Suprapubic skin (tissue), 4 donors: ENCODE measurements around the gene DCST2.

ENCODE experiments used
- CTCF ChIP-seq, 2 donors: fragments of 200-600 bp in 1 of 2; fragments of 450-650 bp in 1 of 2; sonication (generic) in 1 of 2; IDR thresholded peaks; one replicate each; pipeline ENCODE4 v1.5.1; 2016 to 2019; ENCODE audit warnings: antibody characterized with exemption in 2 of 2, mild to moderate bottlenecking in 1 of 2, moderate library complexity in 1 of 2
- EP300 ChIP-seq: sonication (generic); formaldehyde crosslinking; IDR thresholded peaks from one replicate; pipeline ENCODE4 v1.6.1; 2017; ENCODE audit warnings: antibody characterized with exemption
- POLR2A ChIP-seq, 2 donors: fragments of 450-650 bp; IDR thresholded peaks; one replicate each; pipeline ENCODE4 v1.6.1; 2017; ENCODE audit warnings: antibody characterized with exemption in 2 of 2, mild to moderate bottlenecking in 2 of 2, moderate library complexity in 2 of 2
- POLR2AphosphoS5 ChIP-seq, 3 donors: sonication (generic); formaldehyde crosslinking; IDR thresholded peaks; one replicate each; pipeline ENCODE4 v1.6.1; 2017; ENCODE audit warnings: antibody characterized with exemption in 3 of 3

- TF ChIP-seq CTCF (IDR thresholded peaks at IDR 0.05) (no peak), POLR2AphosphoS5 (IDR thresholded peaks at IDR 0.05) (no peak), POLR2A (IDR thresholded peaks at IDR 0.05) (no peak), EP300 (no peak)
Observed at GRCh38 chr1:155029513-155030242, 3.9 kb downstream of the DCST2 start.
